K562 (cell line): ENCODE results near the gene KCNAB2. TPM values are rescaled to one million over a fixed set of nuclear protein-coding genes. Genes with fewer than 3 reads are reported as not detected.

ENCODE experiments used
- ATAC-seq: fragments of 200-7000 bp; cut with Tn5 transposase; 3 replicates; pipeline ENCODE4 v1.9.1; 2020; ENCODE audit warnings: moderate library complexity
- BruUV-seq: library from RNA; stranded (reverse); fragments of 400-500 nt; replicated peaks from 2 replicates; lab custom pipeline; 2021; lab: Mats Ljungman, UMichigan
- CTCF ChIA-PET: fragments of 300-600 bp; formaldehyde crosslinking; extraction: SDS; loops from one replicate; lab custom pipeline; 2021; ENCODE audit warnings: low intra/inter-chr PET ratio; lab: Yijun Ruan, JAX
- POLR2A ChIA-PET: fragments of 300-600, 350-650 bp; sonication (Branson Sonifier 250); formaldehyde crosslinking; extraction: SDS; loops from one replicate; lab custom pipeline; 2021; ENCODE audit warnings: antibody characterized with exemption, inconsistent platforms; lab: Yijun Ruan, JAX
- DNase-seq, 4 experiments: peaks; one replicate each; pipeline versions ENCODE4 v3.0.0 to v3.0.0-alpha.2; 2011 to 2018; ENCODE audit warnings: low spot score in 3 of 4, mixed read lengths in 3 of 4; ENCODE audit errors: extremely low read depth in 1 of 4
- FAIRE-seq: peaks from 2 replicates; lab custom pipeline; 2011; peaks lifted over from hg19 to GRCh38; lab: Jason Lieb, UNC
- H2AFZ ChIP-seq: 2 replicates; pipeline ENCODE4 v1.6.0; 2011; ENCODE audit warnings: low read depth, low read length, control low read depth, inconsistent platforms
- H3K27ac ChIP-seq: fragments of 200-600 bp; 3 replicates; pipeline ENCODE4 v1.8.0; 2011; ENCODE audit warnings: low read depth, mild to moderate bottlenecking, control low read depth, inconsistent platforms, low read length, moderate library complexity, mixed read lengths; ENCODE audit errors: extremely low read depth
- H3K27me3 ChIP-seq, 2 experiments: fragments of 300-600 bp in 1 of 2; 2 replicates in 1 of 2; 3 replicates in 1 of 2; pipeline versions ENCODE4 v1.6.0 to v1.8.0; 2011; ENCODE audit warnings: inconsistent platforms in 2 of 2, low read length in 2 of 2, mild to moderate bottlenecking in 1 of 2, mixed read lengths in 1 of 2, moderate library complexity in 1 of 2; ENCODE audit not compliant: control insufficient read depth in 2 of 2, insufficient read depth in 2 of 2
- H3K36me3 ChIP-seq: fragments of 300-600 bp; 3 replicates; pipeline ENCODE4 v1.8.0; 2011; ENCODE audit warnings: mild to moderate bottlenecking, low read length, inconsistent platforms; ENCODE audit not compliant: control insufficient read depth, insufficient read depth
- H3K4me1 ChIP-seq, 2 experiments: fragments of 200-600 bp in 1 of 2; replicated peaks in 1 of 2; 2 replicates in 1 of 2; 3 replicates in 1 of 2; pipeline versions ENCODE4 v1.5.1 to v1.8.0; 2011; ENCODE audit warnings: inconsistent platforms in 2 of 2, low read length in 2 of 2, mild to moderate bottlenecking in 1 of 2, mixed read lengths in 1 of 2, moderate library complexity in 1 of 2; ENCODE audit not compliant: control insufficient read depth in 2 of 2, insufficient read depth in 2 of 2
- H3K4me2 ChIP-seq: 2 replicates; pipeline ENCODE4 v1.6.1; 2011; ENCODE audit warnings: low read length, control low read depth, inconsistent platforms, mixed read lengths; ENCODE audit not compliant: insufficient read depth
- H3K4me3 ChIP-seq: fragments of 200-600 bp; sonication (generic), shearing (Covaris generic); 2 replicates; pipeline ENCODE4 v1.5.1; 2016; ENCODE audit warnings: control low read depth, inconsistent platforms
- H3K79me2 ChIP-seq: fragments of 200-600 bp; 3 replicates; pipeline ENCODE4 v1.8.0; 2011; ENCODE audit warnings: low read length, inconsistent platforms; ENCODE audit not compliant: control insufficient read depth, insufficient read depth
- H3K9ac ChIP-seq, 2 experiments: 2 replicates each; pipeline versions ENCODE4 v1.6.0 to v1.6.1; 2011; ENCODE audit warnings: low read depth in 2 of 2, low read length in 2 of 2, control low read depth in 1 of 2, inconsistent platforms in 1 of 2, mild to moderate bottlenecking in 1 of 2, mixed read lengths in 1 of 2; ENCODE audit not compliant: insufficient read depth in 1 of 2
- H3K9me1 ChIP-seq: one replicate; pipeline ENCODE4 v1.6.0; 2011; ENCODE audit warnings: inconsistent platforms, mild to moderate bottlenecking, low read length, moderate library complexity; ENCODE audit not compliant: control insufficient read depth, insufficient read depth
- H3K9me3 ChIP-seq: replicated peaks from 2 replicates; pipeline ENCODE4 v1.5.1; 2011; ENCODE audit warnings: low read depth, low read length, inconsistent platforms; ENCODE audit not compliant: control insufficient read depth, insufficient read depth
- H4K20me1 ChIP-seq: replicated peaks from 2 replicates; pipeline ENCODE4 v1.6.1; 2011; ENCODE audit warnings: low read length, inconsistent platforms, mixed read lengths; ENCODE audit not compliant: control insufficient read depth, insufficient read depth
- ARID1B ChIP-seq: fragments of 450-650 bp; IDR thresholded peaks from 2 replicates; pipeline ENCODE4 v1.6.1; 2016; ENCODE audit warnings: antibody characterized with exemption, mild to moderate bottlenecking, inconsistent platforms
- ATF3 ChIP-seq, 2 experiments: fragments of 450-650 bp in 1 of 2; sonication (generic) in 1 of 2; formaldehyde crosslinking in 1 of 2; IDR thresholded peaks in 1 of 2; conservative IDR thresholded peaks in 1 of 2; 2 replicates each; pipeline versions ENCODE4 v1.6.1 to v1.8.1; 2016 to 2023; ENCODE audit warnings: mild to moderate bottlenecking in 2 of 2, moderate library complexity in 2 of 2, inconsistent platforms in 1 of 2, missing genetic modification reagents in 1 of 2
- ATF6 ChIP-seq: sonication (generic); formaldehyde crosslinking; IDR thresholded peaks from 2 replicates; pipeline ENCODE4 v1.4.0; 2020; ENCODE audit warnings: mild to moderate bottlenecking, missing genetic modification reagents
- ATF7 ChIP-seq: fragments of 450-650 bp; IDR thresholded peaks from 2 replicates; pipeline ENCODE4 v1.7.1; 2014; ENCODE audit warnings: mild to moderate bottlenecking, moderate library complexity
- CREM ChIP-seq: IDR thresholded peaks from 2 replicates; pipeline ENCODE4 v1.6.1; 2014; ENCODE audit warnings: antibody characterized with exemption, low read depth
- FIP1L1 ChIP-seq: fragments of 200-400 bp; formaldehyde crosslinking; IDR thresholded peaks from 2 replicates; pipeline ENCODE4 v1.6.1; 2018; ENCODE audit warnings: mild to moderate bottlenecking, low read depth, low read length; ENCODE audit not compliant: poor library complexity, severe bottlenecking
- JUND ChIP-seq, 2 experiments: IDR thresholded peaks; 2 replicates in 1 of 2; 3 replicates in 1 of 2; pipeline ENCODE4 v1.6.1; 2011; ENCODE audit warnings: borderline replicate concordance in 2 of 2, low read depth in 2 of 2, low read length in 2 of 2, improper control_type of control experiment in 1 of 2, missing biosample characterization in 1 of 2, missing genetic modification characterization in 1 of 2, missing genetic modification reagents in 1 of 2
- MEIS2 ChIP-seq: fragments of 450-650 bp; IDR thresholded peaks from 2 replicates; pipeline ENCODE4 v1.6.1; 2014; ENCODE audit warnings: mild to moderate bottlenecking; ENCODE audit not compliant: partially characterized antibody
- NR2C1 ChIP-seq, 2 experiments: fragments of 450-650 bp; IDR thresholded peaks; 2 replicates each; pipeline ENCODE4 v1.6.1; 2017; ENCODE audit warnings: mild to moderate bottlenecking in 2 of 2, antibody characterized with exemption in 1 of 2, inconsistent platforms in 1 of 2, missing compliant biosample characterization in 1 of 2, missing genetic modification characterization in 1 of 2
- NR2C2 ChIP-seq, 2 experiments: fragments of 200-800 bp in 1 of 2; sonication (Bioruptor generic) in 1 of 2; sonication (generic) in 1 of 2; formaldehyde crosslinking in 1 of 2; IDR thresholded peaks; 2 replicates each; pipeline versions ENCODE4 v1.6.1 to v1.8.0; 2016 to 2022; ENCODE audit warnings: mild to moderate bottlenecking in 1 of 2, missing compliant biosample characterization in 1 of 2, missing genetic modification characterization in 1 of 2, missing genetic modification reagents in 1 of 2
- ZBTB11 ChIP-seq, 3 experiments: fragments of 200-800 bp in 1 of 3; fragments of 250-450 bp in 1 of 3; fragments of 450-650 bp in 1 of 3; sonication (Bioruptor Pico) in 1 of 3; sonication (Bioruptor generic) in 1 of 3; formaldehyde crosslinking in 1 of 3; IDR thresholded peaks; 2 replicates each; pipeline versions ENCODE4 v1.6.1 to v1.8.0; 2016 to 2022; ENCODE audit warnings: mild to moderate bottlenecking in 2 of 3, missing genetic modification characterization in 2 of 3, missing compliant biosample characterization in 1 of 3, moderate library complexity in 1 of 3
- ZFX ChIP-seq: sonication (generic); formaldehyde crosslinking; IDR thresholded peaks from 2 replicates; pipeline ENCODE4 v1.8.0; 2022; ENCODE audit warnings: mild to moderate bottlenecking, missing genetic modification reagents, moderate library complexity
- ZNF584 ChIP-seq: fragments of 200-800 bp; sonication (Bioruptor generic); IDR thresholded peaks from 2 replicates; pipeline ENCODE4 v1.6.1; 2016; ENCODE audit warnings: low read depth, mild to moderate bottlenecking, missing genetic modification characterization, missing compliant biosample characterization
- WGBS: fragments of 100-300 bp; shearing (Covaris generic); methylation state at CpG from one replicate; pipeline ENCODE4 v1.1.6; 2016; ENCODE audit warnings: low coverage, mixed read lengths; ENCODE audit not compliant: insufficient coverage; ENCODE audit errors: missing lambda C conversion rate; 5-methylcytosine and 5-hydroxymethylcytosine counted together
- in situ Hi-C: fragments of 300-500 bp; cut with MboI; formaldehyde crosslinking; loops from 4 replicates; pipeline ENCODE4 v1.15.0; 2018; ENCODE audit warnings: inconsistent platforms, mixed read lengths
- intact Hi-C: fragments of 100-400 bp; cut with micrococcal nuclease; formaldehyde crosslinking; loops from 2 replicates; pipeline ENCODE4 v1.14.2; 2022
- polyA plus RNA-seq, 8 experiments: library from polyadenylated mRNA; depleted of rRNA in 4 of 8; stranded (reverse) in 5 of 8; unstranded in 3 of 8; fragments of >200 nt; fragmentation: Nextera tagmentation in 2 of 8; fragmentation: Illumina TruSeq in 1 of 8; extraction: Ambion mirVana in 2 of 8; extraction: Trizol in 1 of 8; gene quantifications; 2 replicates each; pipeline versions ENCODE4 v1.2.1 to v1.2.3, GENCODE V29; 2011 to 2014; ENCODE audit warnings: inconsistent platforms in 1 of 8, missing spikeins in 1 of 8
- total RNA-seq, 7 experiments: library from RNA; depleted of rRNA in 6 of 7; stranded (reverse); fragments of >200 nt in 6 of 7; fragmentation: Illumina TruSeq in 2 of 7; extraction: Trizol in 2 of 7; gene quantifications; 2 replicates each; pipeline versions ENCODE4 v1.2.1 to v1.2.3, GENCODE V29; 2011 to 2021; ENCODE audit warnings: low replicate concordance in 1 of 7

Gene KCNAB2
- total and polyA plus RNA-seq, 9 of the 15 experiments (the other 6 are each of a cell fraction or from before 2014, with no cell fraction given) = 1.8 to 15.8 (median 7.1) TPM

GRCh38 chr1:6045110-6045502 lies 582 bp upstream of the KCNAB2 start:
- ATAC-seq = no peak
- no TSS peak for BruUV-seq
- POLR2A ChIA-PET = interaction anchor here (0.7 to 2.9 kb wide), 2 partner anchors 11 to 201 kb away, joined by 3 to 12 read pairs; no protein-coding TSS in a partner anchor
- TF ChIP-seq NR2C1 (IDR thresholded peaks at IDR 0.05) (no peak; the same call in none of the 2 replicates), NR2C1 (tag; IDR thresholded peaks at IDR 0.05) (peak; percentile 88), JUND (IDR thresholded peaks at IDR 0.05; ENCODE audit: borderline replicate concordance, low read depth, low read length) (peak; percentile 63; the same call in 1 of the 2 replicates), JUND (tag; IDR thresholded peaks at IDR 0.05; ENCODE audit: borderline replicate concordance, low read depth, low read length) (no peak), ZBTB11 (CRISPR knock-in tag; IDR thresholded peaks at IDR 0.05) (no peak), MEIS2 (peak; percentile 21), ATF6 (CRISPR knock-in tag) (no peak), FIP1L1 (no peak), CREM (peak; percentile 33; the same call in 1 of the 2 replicates), ZFX (CRISPR knock-in tag) (no peak), ATF3 (IDR thresholded peaks at IDR 0.05) (peak; percentile 66), ATF3 (CRISPR knock-in tag; conservative IDR thresholded peaks at IDR 0.05) (no peak), ZNF584 (CRISPR knock-in tag) (no peak), ARID1B (no peak), NR2C2 (CRISPR knock-in tag; IDR thresholded peaks at IDR 0.05) (no peak), NR2C2 (tag; IDR thresholded peaks at IDR 0.05) (peak; percentile 75), ATF7 (0 out of 2 replicates have a peak, but pooled peaks have one; percentile 25)

More at GRCh38 chr1:6045110-6045502, 582 bp upstream of the KCNAB2 start:
- Histone ChIP-seq H3K36me3 (no peaks in the 10 kb centered on the region), H3K4me2 (no peak overlapping the region), H4K20me1 (peaks cover 65% of the 10 kb centered on the region), H2AFZ (no peak overlapping the region), H3K9me3 (no peaks in the 10 kb centered on the region), H3K9ac (no peak overlapping the region), H3K27ac (no peak overlapping the region), H3K4me1 (peaks cover 0 to 17% of the 10 kb centered on the region in 2 experiments; a peak in 2 of 5 replicates), H3K9me1 (peaks cover 4% of the 10 kb centered on the region), H3K27me3 (peaks cover 0 to 25% of the 10 kb centered on the region in 2 experiments; a peak in 4 of 5 replicates), H3K79me2 (no peaks in the 10 kb centered on the region), H3K4me3 (no peak overlapping the region)
- CTCF ChIA-PET = no interaction called here
- in situ Hi-C loops = no loop called here
- intact Hi-C loops = no loop called here
- DNase-seq = no peak
- 34% methylated on average over 9 of the region's 9 CpGs for WGBS
- FAIRE-seq = no peak
